KOPT-K1 (cell line): ENCODE data around the gene IL17B.
"Not testable (repeated sequence)": the region's sequence is repeated elsewhere in the genome, so short reads cannot be mapped to it uniquely, and the experiment has no call there.

ENCODE experiments used
- H3K27ac ChIP-seq: fragments of 200-600 bp; sonication (generic); 2 replicates; pipeline ENCODE4 v1.5.1; 2016; ENCODE audit warnings: antibody characterized with exemption, mild to moderate bottlenecking, low read depth, low read length; ENCODE audit not compliant: poor library complexity, severe bottlenecking
- H3K36me3 ChIP-seq: fragments of 200-600 bp; sonication (generic); 2 replicates; pipeline ENCODE4 v1.5.1; 2017; ENCODE audit warnings: antibody characterized with exemption, mild to moderate bottlenecking, low read length, moderate library complexity; ENCODE audit not compliant: insufficient read depth
- H3K9me3 ChIP-seq: fragments of 200-600 bp; sonication (generic); 2 replicates; pipeline ENCODE4 v1.5.1; 2017; ENCODE audit warnings: antibody characterized with exemption, low read length, mild to moderate bottlenecking; ENCODE audit not compliant: insufficient read depth, poor library complexity, severe bottlenecking

The IL17B gene

GRCh38 chr5:149394996-149395395, 15.9 kb upstream of the IL17B start:
- H3K27ac ChIP-seq, H3K36me3 ChIP-seq, H3K9me3 ChIP-seq: not testable (repeated sequence)

GRCh38 chr5:149392718-149393117, 13.6 kb upstream of the IL17B start:
- Histone ChIP-seq H3K9me3 (no peaks in the 10 kb centered on the region), H3K36me3 (no peaks in the 10 kb centered on the region), H3K27ac (no peak overlapping the region)

GRCh38 chr5:149391524-149391923, 12.4 kb upstream of the IL17B start:
- H3K9me3 ChIP-seq: no peaks in the 10 kb centered on the region
- H3K27ac ChIP-seq: no peak overlapping the region
- H3K36me3 ChIP-seq: no peaks in the 10 kb centered on the region

- not testable (repeated sequence) for H3K27ac ChIP-seq, H3K9me3 ChIP-seq, H3K36me3 ChIP-seq
These were observed 12.0 kb upstream of the IL17B start for GRCh38 chr5:149391076-149391475.

GRCh38 chr5:149389552-149390495, 10.7 kb upstream of the IL17B start:
- H3K36me3 ChIP-seq: no peaks in the 10 kb centered on the region
- H3K9me3 ChIP-seq: no peaks in the 10 kb centered on the region

GRCh38 chr5:149388498-149389190, 9.6 kb upstream of the IL17B start:
- Histone ChIP-seq H3K36me3 (no peaks in the 10 kb centered on the region), H3K9me3 (no peaks in the 10 kb centered on the region), H3K27ac (no peak overlapping the region)

More at GRCh38 chr5:149389552-149390495, 10.7 kb upstream of the IL17B start:
- no peak overlapping the region for H3K27ac ChIP-seq

GRCh38 chr5:149387982-149388381, 8.9 kb upstream of the IL17B start:
- Histone ChIP-seq H3K27ac (no peak overlapping the region), H3K36me3 (no peaks in the 10 kb centered on the region), H3K9me3 (no peaks in the 10 kb centered on the region)

GRCh38 chr5:149387081-149387631, 8.1 kb upstream of the IL17B start:
- Histone ChIP-seq H3K9me3 (no peaks in the 10 kb centered on the region), H3K36me3 (no peaks in the 10 kb centered on the region), H3K27ac (no peak overlapping the region)

- Histone ChIP-seq H3K9me3 (no peaks in the 10 kb centered on the region), H3K36me3 (no peaks in the 10 kb centered on the region), H3K27ac (no peak overlapping the region)
These were observed 7.1 kb upstream of the IL17B start for GRCh38 chr5:149386166-149386565.

GRCh38 chr5:149383399-149383798, 4.3 kb upstream of the IL17B start:
- H3K9me3 ChIP-seq: no peaks in the 10 kb centered on the region

GRCh38 chr5:149382517-149383220, 3.6 kb upstream of the IL17B start:
- Histone ChIP-seq H3K36me3 (no peaks in the 10 kb centered on the region), H3K9me3 (no peaks in the 10 kb centered on the region), H3K27ac (no peak overlapping the region)

More at GRCh38 chr5:149383399-149383798, 4.3 kb upstream of the IL17B start:
- H3K36me3 ChIP-seq: no peaks in the 10 kb centered on the region
- H3K27ac ChIP-seq: no peak overlapping the region

- Histone ChIP-seq H3K27ac (no peak overlapping the region), H3K9me3 (no peaks in the 10 kb centered on the region), H3K36me3 (no peaks in the 10 kb centered on the region)
These were observed 2.9 kb upstream of the IL17B start for GRCh38 chr5:149381986-149382338.

- no peaks in the 10 kb centered on the region for H3K36me3 ChIP-seq
- H3K27ac ChIP-seq: no peak overlapping the region
- H3K9me3 ChIP-seq: no peaks in the 10 kb centered on the region
These were observed 2.3 kb upstream of the IL17B start for GRCh38 chr5:149381261-149381985.

GRCh38 chr5:149380466-149381121, 1.5 kb upstream of the IL17B start:
- no peak overlapping the region for H3K27ac ChIP-seq
- no peaks in the 10 kb centered on the region for H3K36me3 ChIP-seq
- no peaks in the 10 kb centered on the region for H3K9me3 ChIP-seq
